Measurements from ENCODE around the gene TIGIT.

TIGIT gene

DNA sequence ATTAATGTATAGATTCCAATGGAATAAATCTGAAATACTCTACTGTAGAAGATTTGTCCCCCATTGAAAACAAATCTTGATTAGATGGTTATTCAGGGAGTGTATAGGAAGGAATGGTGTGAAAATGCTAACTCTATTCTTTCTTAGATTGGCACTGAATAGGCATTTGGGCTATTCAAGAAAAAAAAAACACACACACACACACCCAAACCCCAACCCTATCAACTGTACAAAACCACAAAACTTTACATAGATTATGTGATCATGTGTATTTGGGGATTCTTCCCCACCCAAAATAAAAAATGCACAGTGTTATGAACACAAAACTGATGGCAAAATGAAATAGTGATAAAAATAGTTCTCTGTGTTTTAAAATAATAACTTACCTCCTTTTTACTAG, 61.8 kb downstream of the TIGIT start:
- DNase-seq (ENCODE audit: low read depth) = no peak

DNA sequence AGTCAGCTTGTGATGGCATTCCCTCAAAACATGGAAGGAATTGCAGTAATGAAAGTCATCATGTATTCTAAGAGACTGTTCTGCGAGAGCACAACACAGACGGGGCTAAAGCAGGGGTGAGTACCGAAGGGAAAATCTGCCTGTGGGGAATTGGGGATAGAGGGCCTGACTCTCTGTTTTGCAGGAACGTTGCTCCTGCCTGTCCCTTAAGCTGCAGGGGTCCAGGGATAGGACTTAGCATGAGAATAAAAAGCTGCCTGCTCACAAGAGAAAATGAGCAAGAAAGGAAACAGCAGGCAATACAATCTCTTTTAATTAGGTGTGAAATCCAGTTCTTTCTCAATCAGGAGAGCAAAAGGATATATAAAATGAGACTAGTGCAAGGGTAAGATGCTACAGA, 62.2 kb downstream of the TIGIT start:
- DNase-seq (ENCODE audit: low read depth) = no peak

DNA sequence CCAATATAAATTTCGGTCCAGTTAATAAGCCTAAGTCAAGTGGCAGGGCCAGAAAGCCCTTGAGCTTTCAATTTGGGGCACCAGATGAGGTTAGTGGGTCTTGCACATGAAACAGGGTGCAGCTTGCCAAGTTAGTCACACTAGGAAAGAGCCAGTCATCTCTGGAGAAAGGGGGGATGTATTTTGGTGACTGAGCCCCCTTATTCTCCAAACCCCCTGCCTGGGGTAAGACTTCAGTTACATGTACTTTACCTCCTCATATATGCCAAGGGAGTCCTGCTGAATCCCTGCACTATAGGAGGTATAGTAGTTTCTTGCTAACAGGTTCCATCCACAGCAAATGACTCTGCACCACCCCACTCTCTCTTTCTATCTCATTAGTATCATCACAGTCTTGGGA, 62.7 kb downstream of the TIGIT start:
- no peak for DNase-seq (ENCODE audit: low read depth)

All from amniotic epithelial cell (primary cell).